SK-N-SH (cell line): Measurements from ENCODE around the gene PERM1. TPM values are rescaled to one million over a fixed set of nuclear protein-coding genes. Genes with fewer than 3 reads are reported as not detected.

Source experiments
- CTCF ChIA-PET: fragments of 300-600, 350-600 bp; formaldehyde crosslinking; extraction: SDS; loops from one replicate; lab custom pipeline; 2021; lab: Yijun Ruan, JAX
- POLR2A ChIA-PET: fragments of 350-600 bp; sonication (Branson Sonifier 250); formaldehyde crosslinking; extraction: SDS; loops from one replicate; lab custom pipeline; 2020; ENCODE audit warnings: antibody characterized with exemption, inconsistent platforms; lab: Yijun Ruan, JAX
- DNase-seq: peaks from one replicate; pipeline ENCODE4 v3.0.0; 2012
- H2AFZ ChIP-seq: fragments of 200-600 bp; sonication (generic); 2 replicates; pipeline ENCODE4 v1.8.1; 2016; ENCODE audit warnings: antibody characterized with exemption, mild to moderate bottlenecking, low read depth
- H3F3A ChIP-seq: fragments of 200-600 bp; sonication (generic); replicated peaks from 2 replicates; pipeline ENCODE3; 2016; ENCODE audit warnings: antibody characterized with exemption, mild to moderate bottlenecking; ENCODE audit not compliant: insufficient read depth
- H3K27ac ChIP-seq, 2 experiments: fragments of 200-500 bp in 1 of 2; fragments of 200-600 bp in 1 of 2; sonication (Bioruptor generic) in 1 of 2; sonication (generic), shearing (Covaris generic) in 1 of 2; 2 replicates each; pipeline versions ENCODE4 v1.5.1 to v1.6.1; 2014 to 2016; ENCODE audit warnings: low read depth in 2 of 2, inconsistent platforms in 1 of 2, low read length in 1 of 2, mild to moderate bottlenecking in 1 of 2, mixed read lengths in 1 of 2
- H3K27me3 ChIP-seq: fragments of 200-600 bp; sonication (generic), shearing (Covaris generic); 2 replicates; pipeline ENCODE4 v1.6.1; 2016; ENCODE audit warnings: mixed run types; ENCODE audit not compliant: insufficient read depth
- H3K36me3 ChIP-seq, 2 experiments: fragments of 200-500 bp in 1 of 2; fragments of 200-600 bp in 1 of 2; sonication (Bioruptor generic) in 1 of 2; sonication (generic) in 1 of 2; replicated peaks in 1 of 2; 2 replicates each; pipeline versions ENCODE3 to v1.5.1; 2014 to 2016; ENCODE audit warnings: low read length in 1 of 2, mild to moderate bottlenecking in 1 of 2; ENCODE audit not compliant: insufficient read depth in 2 of 2, control insufficient read depth in 1 of 2
- H3K4me1 ChIP-seq, 2 experiments: fragments of 200-500 bp in 1 of 2; fragments of 200-600 bp in 1 of 2; sonication (Bioruptor generic) in 1 of 2; sonication (generic), shearing (Covaris generic) in 1 of 2; 2 replicates each; pipeline versions ENCODE4 v1.5.1 to v1.6.1; 2014 to 2016; ENCODE audit warnings: low read depth in 1 of 2, low read length in 1 of 2, mixed run types in 1 of 2; ENCODE audit not compliant: insufficient read depth in 2 of 2, control insufficient read depth in 1 of 2
- H3K4me2 ChIP-seq: fragments of 200-600 bp; sonication (generic), shearing (Covaris generic); 2 replicates; pipeline ENCODE4 v1.6.1; 2017; ENCODE audit warnings: mixed run types
- H3K4me3 ChIP-seq, 2 experiments: fragments of 200-500 bp in 1 of 2; fragments of 200-600 bp in 1 of 2; sonication (Bioruptor generic) in 1 of 2; sonication (generic), shearing (Covaris generic) in 1 of 2; 2 replicates each; pipeline versions ENCODE4 v1.5.1 to v1.8.1; 2014 to 2016; ENCODE audit warnings: low read depth in 2 of 2, inconsistent platforms in 1 of 2, low read length in 1 of 2, mild to moderate bottlenecking in 1 of 2, mixed read lengths in 1 of 2, moderate library complexity in 1 of 2
- H3K79me2 ChIP-seq: fragments of 200-600 bp; sonication (generic); 2 replicates; pipeline ENCODE4 v1.8.1; 2017; ENCODE audit warnings: mild to moderate bottlenecking; ENCODE audit not compliant: insufficient read depth
- H3K9ac ChIP-seq: fragments of 200-600 bp; sonication (generic); 2 replicates; pipeline ENCODE4 v1.6.1; 2017; ENCODE audit warnings: mixed run types
- H3K9me2 ChIP-seq: fragments of 200-600 bp; sonication (generic); 2 replicates; pipeline ENCODE4 v1.6.1; 2017; ENCODE audit warnings: mixed run types
- H3K9me3 ChIP-seq: fragments of 200-600 bp; sonication (generic); 2 replicates; pipeline ENCODE4 v1.6.1; 2017; ENCODE audit warnings: mixed run types, mild to moderate bottlenecking, moderate library complexity
- H4K20me1 ChIP-seq: fragments of 200-600 bp; sonication (generic); 2 replicates; pipeline ENCODE4 v1.6.1; 2017; ENCODE audit warnings: mild to moderate bottlenecking, mixed run types; ENCODE audit not compliant: insufficient read depth
- CHD2 ChIP-seq: fragments of 150-350 bp; IDR thresholded peaks from 2 replicates; pipeline ENCODE4 v1.6.1; 2018; ENCODE audit warnings: low read length; ENCODE audit not compliant: partially characterized antibody
- CTCF ChIP-seq: fragments of 200-600 bp; sonication (generic); IDR thresholded peaks from 2 replicates; pipeline ENCODE4 v1.6.1; 2017; ENCODE audit warnings: antibody characterized with exemption, mild to moderate bottlenecking, moderate library complexity
- ELF1 ChIP-seq: IDR thresholded peaks from 2 replicates; pipeline ENCODE4 v1.4.0; 2012
- EP300 ChIP-seq, 2 experiments: IDR thresholded peaks; 2 replicates each; pipeline versions ENCODE4 v1.4.0 to v1.6.1; 2012; ENCODE audit warnings: borderline replicate concordance in 1 of 2, low read depth in 1 of 2, low read length in 1 of 2
- FOXM1 ChIP-seq: IDR thresholded peaks from 2 replicates; pipeline ENCODE4 v1.4.0; 2012; ENCODE audit warnings: low read depth, mild to moderate bottlenecking
- GABPA ChIP-seq: IDR thresholded peaks from 2 replicates; pipeline ENCODE4 v1.4.0; 2012; ENCODE audit warnings: low read depth, mild to moderate bottlenecking
- JUND ChIP-seq: IDR thresholded peaks from 2 replicates; pipeline ENCODE4 v1.4.0; 2012
- MAX ChIP-seq: IDR thresholded peaks from 2 replicates; pipeline ENCODE4 v1.4.0; 2012; ENCODE audit warnings: low read depth
- NFIC ChIP-seq: IDR thresholded peaks from 2 replicates; pipeline ENCODE4 v1.4.0; 2012; ENCODE audit warnings: borderline replicate concordance
- NRF1 ChIP-seq: IDR thresholded peaks from 2 replicates; pipeline ENCODE4 v1.6.1; 2012; ENCODE audit warnings: low read depth, mild to moderate bottlenecking, low read length
- PBX3 ChIP-seq: IDR thresholded peaks from 2 replicates; pipeline ENCODE4; 2012
- POLR2AphosphoS5 ChIP-seq: IDR thresholded peaks from 2 replicates; pipeline ENCODE4 v1.6.1; 2012; ENCODE audit warnings: low read depth, low read length
- REST ChIP-seq: IDR thresholded peaks from 2 replicates; pipeline ENCODE4 v1.6.1; 2012; ENCODE audit warnings: mild to moderate bottlenecking, low read depth, low read length, moderate library complexity
- RXRA ChIP-seq: IDR thresholded peaks from 2 replicates; pipeline ENCODE4 v1.4.0; 2012; ENCODE audit warnings: low read depth, mild to moderate bottlenecking, borderline replicate concordance
- SIN3A ChIP-seq: IDR thresholded peaks from 2 replicates; pipeline ENCODE4 v1.6.1; 2012; ENCODE audit warnings: low read depth, mild to moderate bottlenecking, low read length, moderate library complexity, borderline replicate concordance
- SMC3 ChIP-seq: IDR thresholded peaks from 2 replicates; pipeline ENCODE4 v1.6.1; 2012; ENCODE audit warnings: low read depth, low read length, improper control_type of control experiment
- TAF1 ChIP-seq: IDR thresholded peaks from 2 replicates; pipeline ENCODE4 v1.6.1; 2012; ENCODE audit warnings: low read depth, mild to moderate bottlenecking, low read length, moderate library complexity, borderline replicate concordance
- TCF12 ChIP-seq: IDR thresholded peaks from 2 replicates; pipeline ENCODE4 v1.4.0; 2012
- USF1 ChIP-seq: IDR thresholded peaks from 2 replicates; pipeline ENCODE4 v1.4.0; 2012; ENCODE audit warnings: low read depth, borderline replicate concordance
- YY1 ChIP-seq: IDR thresholded peaks from 2 replicates; pipeline ENCODE4 v1.4.0; 2012; ENCODE audit warnings: low read depth, mild to moderate bottlenecking
- WGBS: methylation state at CpG from one replicate; pipeline ENCODE4 v1.1.6; 2017; ENCODE audit warnings: low lambda C conversion rate; 5-methylcytosine and 5-hydroxymethylcytosine counted together
- polyA plus RNA-seq, 3 experiments: library from polyadenylated mRNA; depleted of rRNA; stranded (reverse); fragments of >200 nt; gene quantifications; 2 replicates each; pipeline ENCODE4 v1.2.3, GENCODE V29; 2012

Gene PERM1
- polyA plus RNA-seq, 1 of the 3 experiments (the other 2 are of a cell fraction) = 0.25 TPM

- no peak for TF ChIP-seq POLR2AphosphoS5
- no peak for TF ChIP-seq ELF1
- TF ChIP-seq NRF1 = no peak
These were observed 15.1 kb downstream of the PERM1 start (continued) for GRCh38 chr1:966704-967300.

- Histone ChIP-seq H3K27ac (no peak within 1 kb of the TSS), H3K4me1 (peaks cover 0 to 6% of the 10 kb centered on the region in 2 experiments; a peak in 1 of 4 replicates), H2AFZ (no peak within 1 kb of the TSS), H3F3A (no peaks in the 10 kb centered on the region), H4K20me1 (no peaks in the 10 kb centered on the region), H3K4me3 (no peak within 1 kb of the TSS), H3K9me3 (no peaks in the 10 kb centered on the region), H3K36me3 (peaks cover 0 to 14% of the 10 kb centered on the region in 2 experiments), H3K4me2 (no peak within 1 kb of the TSS), H3K27me3 (no peaks in the 10 kb centered on the region), H3K9me2 (no peaks in the 10 kb centered on the region), H3K9ac (no peak within 1 kb of the TSS), H3K79me2 (no peaks in the 10 kb centered on the region)
- CTCF ChIA-PET = no interaction called here
- DNase-seq = no peak
- POLR2A ChIA-PET = no interaction called here
- TF ChIP-seq PBX3 (no peak), TAF1 (no peak), MAX (no peak), RXRA (no peak), REST (no peak), FOXM1 (no peak), NFIC (no peak), CTCF (no peak), GABPA (no peak), SIN3A (no peak), YY1 (no peak), SMC3 (no peak), USF1 (no peak), CHD2 (no peak), JUND (no peak), EP300 (IDR thresholded peaks at IDR 0.05; ENCODE audit: borderline replicate concordance in 1 of 2, low read depth in 1 of 2, low read length in 1 of 2) (no peak), TCF12 (no peak)
- WGBS = 92% methylated on average over 4 of the region's 31 CpGs
These were observed 15.7 kb downstream of the PERM1 start, which contains the start of gene PLEKHN1 for GRCh38 chr1:966135-966703. PLEKHN1 (plus strand) TSS chr1:966482; CDS start chr1:966532, 50 bp downstream.
